Activated CD4-positive, alpha-beta T cell treated with anti-CD3 and anti-CD28 coated beads for 1 hour (primary cell): Measurements from ENCODE around the gene CLEC19A.
"Not testable (repeated sequence)": the region's sequence is repeated elsewhere in the genome, so short reads cannot be mapped to it uniquely, and the experiment has no call there.

ENCODE experiments used
- DNase-seq: peaks from one replicate; pipeline ENCODE4 v3.0.0-alpha.2; 2020

CLEC19A gene

DNA sequence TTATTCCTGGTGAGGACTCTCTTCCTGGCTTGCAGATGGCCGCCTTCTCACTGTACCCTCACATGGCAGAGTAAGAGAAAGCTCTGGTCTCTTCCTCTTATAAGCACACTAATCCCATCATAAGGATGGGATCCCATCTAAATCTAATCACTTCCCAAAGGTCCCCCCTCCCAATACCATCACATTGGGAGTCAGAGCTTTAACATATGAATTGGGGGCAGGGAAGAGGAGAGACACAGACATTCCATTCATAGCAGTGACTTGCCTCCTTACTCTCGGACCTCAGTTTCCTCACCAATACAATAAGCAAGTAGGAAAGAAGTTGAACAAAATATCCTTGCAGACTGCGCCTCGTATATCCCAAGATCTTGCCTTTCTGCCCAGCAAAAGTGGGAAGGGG, 1.7 kb downstream of the CLEC19A start:
- no peak for DNase-seq

DNA sequence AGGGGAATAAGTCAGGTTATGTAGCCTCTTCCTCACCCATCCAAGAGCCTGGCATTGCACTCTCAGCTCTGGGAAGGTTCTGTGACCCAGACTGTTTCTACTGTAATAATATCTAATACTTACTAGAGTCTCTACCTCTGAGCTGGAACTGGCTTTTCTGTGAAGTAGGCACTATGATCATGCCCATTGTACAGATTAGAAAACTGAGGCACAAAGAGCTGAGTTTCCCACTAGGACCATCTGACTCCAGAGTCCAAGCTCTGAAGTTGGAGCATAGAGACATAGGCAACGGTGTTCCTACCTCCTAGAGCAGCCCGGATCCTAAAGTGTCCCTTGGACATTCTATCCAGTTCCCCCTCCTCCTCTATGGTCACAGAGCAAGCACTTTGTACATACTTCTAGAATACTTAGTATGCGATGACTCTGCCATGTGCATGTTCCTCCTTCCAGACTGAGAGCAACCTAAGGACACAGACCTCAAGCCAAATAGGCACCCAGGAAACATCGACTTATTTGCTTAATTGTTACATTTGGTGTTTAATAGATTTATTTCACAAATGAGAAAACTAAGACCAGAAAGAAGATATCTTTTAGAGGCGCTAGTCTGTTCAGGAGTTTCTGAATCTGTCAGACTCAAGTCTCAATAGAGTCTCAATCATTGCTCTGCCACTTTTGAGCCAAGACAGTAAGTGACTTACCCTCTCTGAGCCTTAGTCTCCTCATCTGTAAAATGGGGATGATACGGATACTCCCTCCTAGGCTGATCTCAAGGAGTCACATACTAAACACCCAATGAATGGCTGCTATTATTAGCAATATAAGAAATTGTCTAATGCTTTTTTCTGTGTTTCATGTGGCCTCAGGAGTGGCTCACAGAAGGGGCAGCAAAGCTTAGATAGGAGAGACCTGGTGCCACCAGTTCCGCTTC, 3.6 kb downstream of the CLEC19A start:
- DNase-seq = no peak

DNA sequence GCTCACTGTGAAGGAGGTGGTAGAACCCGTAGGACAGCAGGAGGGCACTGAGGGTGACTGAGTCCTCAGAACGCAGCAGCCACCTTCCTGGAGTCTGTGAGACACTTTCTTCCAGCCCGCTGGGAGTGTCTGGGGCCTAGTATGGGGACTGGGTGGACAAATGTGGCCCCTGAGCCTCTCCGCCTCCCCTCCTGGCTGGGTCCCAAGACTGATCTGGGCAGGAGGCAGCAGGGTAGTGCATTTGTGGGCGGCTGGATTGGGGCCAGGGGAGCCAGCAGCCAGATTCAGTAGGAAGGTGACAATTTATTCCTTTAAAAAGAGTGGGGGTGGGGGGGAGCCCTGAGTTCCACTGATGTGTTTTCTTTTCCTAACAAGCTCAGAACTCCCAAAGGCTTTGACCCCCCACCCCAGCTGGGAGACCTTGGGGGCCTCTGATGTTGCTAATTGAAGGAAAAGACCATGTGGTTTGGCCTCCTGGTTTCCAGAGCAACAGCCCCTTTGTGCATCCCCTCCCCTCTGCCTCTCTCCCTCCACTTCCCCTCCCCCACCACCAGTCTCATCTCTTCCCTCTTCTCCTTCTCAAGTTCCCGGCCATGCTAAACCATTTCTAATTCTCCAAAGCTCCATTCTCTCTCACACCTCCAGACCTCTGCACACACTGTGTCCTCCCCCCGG, 4.4 kb downstream of the CLEC19A start:
- no peak for DNase-seq

DNA sequence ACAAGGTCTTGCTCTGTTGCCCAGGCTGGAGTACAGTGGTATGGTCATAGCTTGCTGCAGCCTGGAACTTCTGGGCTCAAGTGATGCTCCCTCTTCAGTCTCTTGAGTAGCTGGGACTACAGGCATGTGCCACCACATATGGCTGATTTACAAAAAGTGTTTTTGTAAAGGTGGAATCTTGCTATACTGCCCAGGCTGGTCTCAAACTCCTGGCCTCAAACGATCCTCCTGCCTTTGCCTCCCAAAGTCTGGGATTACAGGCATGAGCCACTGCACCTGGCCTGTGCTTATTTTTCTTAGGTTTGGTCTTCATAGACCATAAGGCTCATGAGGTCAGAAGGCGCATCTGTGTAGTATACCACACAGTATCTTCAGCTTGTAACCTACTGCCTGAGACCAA, 5.3 kb downstream of the CLEC19A start:
- DNase-seq = no peak

DNA sequence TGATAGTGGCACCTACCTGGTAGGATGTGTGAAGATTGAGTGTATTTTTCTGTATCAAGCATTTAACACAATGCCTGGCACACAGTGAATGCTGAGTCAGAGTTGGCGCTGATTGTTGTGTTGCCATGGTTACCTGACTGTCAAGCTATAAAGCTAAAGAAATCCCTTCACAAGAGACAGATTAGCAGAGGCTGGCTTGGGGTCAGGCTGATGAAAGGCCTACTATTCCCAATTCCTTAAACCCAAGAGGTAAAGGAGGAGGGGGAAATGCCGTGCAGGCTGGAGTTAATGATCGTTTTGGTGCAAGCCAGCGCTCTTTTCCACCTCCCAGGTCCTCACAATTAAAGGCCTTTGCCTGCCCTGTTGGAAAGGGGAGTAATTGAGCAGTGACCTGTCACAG, 5.9 kb downstream of the CLEC19A start:
- no peak for DNase-seq

DNA sequence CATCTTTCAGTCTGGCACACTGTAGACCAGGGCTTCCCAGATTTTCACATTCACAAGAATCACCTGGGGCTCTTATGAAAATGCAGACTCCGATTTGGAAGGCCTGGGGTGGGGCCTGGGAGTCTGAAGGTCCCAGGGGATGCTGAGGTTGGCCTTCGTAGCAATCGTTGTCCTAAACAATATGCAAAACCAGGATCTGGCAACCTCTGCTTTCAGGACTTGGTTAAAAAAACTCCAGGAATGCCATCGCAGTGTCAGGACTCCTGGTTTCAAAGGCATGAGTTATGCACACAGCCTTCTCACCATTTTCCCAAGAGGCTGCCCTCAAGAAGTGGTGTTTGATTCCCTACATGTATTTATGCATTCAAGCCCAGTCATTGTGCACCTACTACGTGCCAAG, 6.7 kb downstream of the CLEC19A start:
- no peak for DNase-seq

DNA sequence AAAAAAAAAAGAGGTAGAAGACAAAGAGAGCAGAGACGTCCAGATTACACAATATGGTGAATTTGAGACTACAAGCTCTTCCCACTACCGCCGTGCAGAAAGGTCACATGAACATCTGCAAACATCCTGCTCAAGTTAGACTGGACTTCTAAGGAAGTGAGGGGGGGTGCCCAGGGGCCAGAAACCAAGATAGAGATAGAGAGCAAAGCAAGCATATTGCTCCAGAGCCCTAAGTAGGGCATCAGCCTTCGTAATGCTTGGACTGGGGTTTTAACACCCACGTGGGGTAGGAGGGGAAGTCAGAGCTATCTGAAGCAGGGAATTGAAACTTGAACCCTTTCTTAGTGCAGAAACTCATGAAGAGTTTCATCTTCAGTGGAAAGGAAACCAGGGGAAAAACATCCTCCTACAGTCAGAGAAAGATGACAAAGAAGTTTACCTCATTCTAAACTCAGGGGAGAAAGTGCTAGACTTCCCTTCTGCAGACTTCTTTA, 8.7 kb downstream of the CLEC19A start:
- no peak for DNase-seq

DNA sequence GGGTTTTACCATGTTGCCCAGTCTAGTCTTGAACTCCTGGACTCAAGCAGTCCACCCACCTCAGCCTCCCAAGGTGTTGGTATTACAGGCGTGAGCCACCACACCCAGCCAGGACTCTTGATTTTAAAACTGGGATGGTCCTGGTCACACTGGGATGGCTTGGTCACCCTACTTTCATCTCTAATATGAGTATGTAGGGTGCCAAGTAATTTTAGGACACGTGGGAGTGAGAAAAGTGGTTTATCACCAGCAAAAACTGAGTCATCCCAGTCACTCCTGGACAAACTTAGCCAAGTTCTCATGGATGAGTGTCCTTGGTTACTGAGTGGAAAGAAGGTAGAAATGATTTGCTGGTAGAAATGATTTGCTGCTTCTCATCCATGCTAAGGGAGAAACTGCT, 9.9 kb downstream of the CLEC19A start:
- DNase-seq = no peak

DNA sequence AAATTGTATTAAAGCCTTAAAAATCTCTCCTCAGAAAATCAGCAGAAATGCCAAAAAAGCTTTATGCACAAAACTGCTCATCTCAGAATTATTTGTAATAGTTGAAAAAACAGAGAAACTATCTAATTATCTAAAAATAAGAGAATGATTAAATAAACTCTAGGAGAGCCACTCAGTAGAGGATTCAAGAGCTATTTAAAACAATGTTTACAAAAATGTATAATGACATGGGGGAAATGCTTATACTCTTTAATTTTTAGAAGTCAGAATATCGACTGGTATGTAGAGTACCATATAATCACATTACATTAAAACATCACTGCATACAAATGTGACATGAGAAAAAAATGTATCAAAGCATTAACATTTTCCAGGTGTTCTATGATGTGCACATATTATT, 11.9 kb downstream of the CLEC19A start:
- no peak for DNase-seq

DNA sequence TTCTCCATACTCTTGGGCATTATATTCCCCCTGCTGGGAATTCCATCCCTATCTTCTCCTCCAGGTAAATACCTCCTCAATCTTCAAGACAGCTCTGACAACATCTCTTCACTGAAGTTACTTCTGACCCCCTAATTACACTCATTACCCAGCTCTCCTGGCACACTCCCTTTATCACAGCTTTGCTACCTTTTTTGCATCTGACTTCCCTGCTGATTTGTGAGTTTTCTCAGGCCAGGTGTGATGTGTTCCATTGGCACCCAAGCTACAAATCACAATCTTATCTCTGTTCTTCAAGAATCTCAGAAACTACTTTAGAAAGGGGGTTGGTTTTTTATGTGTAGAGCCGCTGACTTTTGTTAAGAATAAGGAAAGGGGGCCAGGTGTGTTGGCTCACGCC, 14.0 kb downstream of the CLEC19A start:
- no peak for DNase-seq

DNA sequence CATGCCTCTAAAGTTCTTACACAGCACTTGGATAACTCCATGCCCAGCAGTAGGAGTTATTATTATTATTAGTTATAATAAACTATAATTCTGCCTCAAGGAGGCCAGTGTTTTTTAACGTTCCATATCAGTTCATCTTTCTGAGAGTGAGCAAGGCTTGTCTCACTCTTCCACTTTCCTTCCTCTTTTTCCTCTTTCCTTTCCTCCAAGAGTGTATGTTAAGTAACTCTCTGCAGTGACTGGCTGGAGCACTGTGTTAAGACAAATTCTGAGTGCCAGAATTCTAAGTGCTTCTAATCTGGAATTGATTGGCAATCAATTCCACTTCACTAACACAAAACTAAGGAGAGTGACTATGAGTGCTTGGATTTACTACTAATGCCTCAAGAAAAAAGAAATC, 16.4 kb downstream of the CLEC19A start:
- no peak for DNase-seq

DNA sequence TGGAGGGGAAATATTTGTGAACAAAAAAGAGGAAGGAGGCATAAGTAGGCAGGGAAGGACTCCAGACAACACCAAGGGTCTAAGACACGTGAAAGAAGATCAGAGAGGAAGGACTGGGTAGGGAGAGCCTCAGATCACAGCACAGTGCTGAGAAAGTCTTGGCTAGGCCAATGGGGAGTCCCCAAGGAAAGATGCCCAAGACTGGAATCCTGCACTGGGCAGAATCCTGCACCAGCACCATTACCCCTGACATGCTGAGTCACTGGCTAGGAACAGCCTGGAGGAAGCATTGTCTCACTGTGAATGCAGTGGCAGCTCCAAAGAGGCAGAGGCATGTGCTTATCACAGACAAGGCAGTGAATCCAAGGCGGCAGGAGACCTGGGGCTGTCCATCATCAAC, 19.2 kb downstream of the CLEC19A start:
- no peak for DNase-seq

DNA sequence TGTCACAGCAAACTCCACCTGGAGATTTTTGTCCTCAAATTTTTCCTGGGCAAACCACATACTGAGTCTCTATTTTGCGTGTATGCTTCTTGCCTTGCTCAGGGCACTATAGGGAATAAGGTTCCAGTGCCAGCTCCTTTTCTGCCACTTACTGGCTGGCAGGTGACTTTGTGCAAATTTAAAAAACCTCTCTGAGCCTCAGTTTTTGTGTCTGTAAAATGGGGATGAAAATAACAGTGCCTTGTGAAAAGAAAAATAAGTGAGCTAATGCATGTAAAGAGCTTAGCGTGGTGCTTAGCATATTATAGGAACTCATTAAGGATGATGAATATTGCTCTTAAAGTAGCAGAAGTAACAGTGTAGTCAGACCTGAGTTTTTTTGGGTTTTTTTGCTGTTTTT, 19.9 kb downstream of the CLEC19A start:
- DNase-seq = no peak

DNA sequence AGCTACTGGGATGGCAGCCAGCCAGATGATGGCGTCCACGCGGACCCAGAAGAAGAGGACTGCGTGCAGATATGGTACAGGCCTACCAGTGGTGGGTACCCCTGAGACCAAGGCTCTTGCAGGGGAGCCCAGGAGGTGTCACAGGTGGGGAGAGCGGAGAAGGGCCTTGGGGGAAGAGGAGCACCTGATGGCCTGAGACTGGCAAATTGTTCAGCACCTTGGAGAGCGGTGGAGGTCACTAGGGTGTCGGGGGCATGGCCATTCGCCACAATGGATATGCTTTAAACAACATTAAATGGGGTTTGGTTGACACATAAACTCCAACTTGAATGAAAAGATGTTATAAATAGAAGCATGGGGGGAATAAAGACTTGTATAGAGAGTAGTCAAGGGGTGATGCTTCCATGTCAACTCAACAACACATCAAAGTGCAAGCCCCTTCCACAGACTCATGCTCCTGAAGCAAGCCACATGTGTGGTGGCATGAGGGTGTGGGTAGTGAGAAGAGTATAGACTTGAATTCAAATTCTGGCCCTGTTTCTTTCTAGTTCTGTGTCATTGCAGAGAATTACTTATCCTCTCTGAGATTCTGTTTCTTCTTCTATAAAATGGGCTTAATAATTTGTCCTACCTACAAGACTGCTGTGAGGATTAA, 22.2 kb downstream of the CLEC19A start:
- DNase-seq = no peak

DNA sequence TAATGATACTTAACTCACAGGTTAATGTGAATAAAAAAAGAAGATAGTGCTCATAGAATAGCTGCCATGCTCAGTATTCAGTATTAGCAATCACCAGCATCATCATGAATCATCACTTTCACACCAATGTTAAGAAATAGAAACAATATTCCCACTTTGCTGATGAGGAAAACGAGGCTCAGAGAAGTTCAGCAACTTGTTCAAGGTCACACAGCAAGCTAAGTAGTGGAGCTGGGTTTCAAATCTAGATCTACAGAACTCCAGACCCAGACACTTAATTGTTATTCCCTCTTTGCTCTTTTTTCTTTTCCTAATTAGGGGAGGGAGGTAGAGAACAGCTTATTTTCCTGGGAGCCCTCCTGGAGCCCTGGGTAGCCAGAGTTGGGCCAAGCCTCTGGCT, 22.9 kb downstream of the CLEC19A start:
- no peak for DNase-seq

DNA sequence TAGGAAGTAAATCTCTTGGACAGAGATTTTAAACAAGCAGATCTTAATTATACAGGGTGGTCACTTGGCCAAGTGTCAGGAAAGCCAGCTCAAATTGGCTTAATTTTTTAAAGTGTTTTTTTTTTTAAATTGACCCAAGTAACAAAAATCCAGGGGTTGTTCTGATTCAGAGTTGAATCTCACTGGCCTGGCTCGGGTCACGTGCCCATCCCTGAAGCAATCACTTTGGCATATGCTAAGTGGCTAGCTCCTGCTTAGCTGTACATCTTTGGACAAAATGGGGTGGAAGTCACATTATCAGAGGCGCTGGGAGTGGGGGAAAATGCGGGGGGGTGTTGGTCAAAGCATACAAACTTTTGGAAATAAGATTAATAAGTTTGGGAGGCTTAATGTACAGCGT, 23.6 kb downstream of the CLEC19A start:
- no peak for DNase-seq

DNA sequence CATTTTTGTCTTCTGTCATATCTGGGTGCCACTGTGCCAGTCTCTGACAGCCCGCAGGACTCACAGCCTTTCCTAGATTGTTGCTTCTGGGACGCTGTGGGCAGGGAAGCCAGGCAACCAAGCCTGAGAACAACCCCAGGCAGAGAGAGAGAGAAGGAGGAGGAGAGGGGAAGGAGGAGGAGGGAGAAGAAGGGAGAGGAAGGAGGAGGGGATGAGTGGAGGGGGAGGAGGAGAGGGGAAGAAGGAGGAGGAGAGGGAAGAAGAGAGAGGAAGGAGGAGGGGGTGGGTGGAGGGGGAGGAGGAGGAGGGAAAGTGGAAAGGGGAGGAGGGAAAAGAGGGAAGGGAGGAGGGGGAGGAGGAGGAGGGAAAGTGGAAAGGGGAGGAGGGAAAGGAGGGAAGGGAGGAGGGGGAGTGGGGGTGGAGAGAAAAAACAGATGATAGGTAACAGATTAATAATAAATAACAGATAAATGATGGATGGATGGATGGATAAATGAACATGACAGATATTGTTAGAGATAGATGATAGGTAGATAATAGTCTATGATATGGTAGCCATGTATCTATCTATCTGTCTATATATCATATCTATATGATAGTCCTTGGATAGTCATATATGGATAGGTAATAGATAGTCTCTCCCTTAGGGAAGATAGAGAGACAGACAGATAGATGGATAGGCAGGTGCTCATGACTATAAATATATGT, 29.3 kb downstream of the CLEC19A start:
- no peak for DNase-seq

DNA sequence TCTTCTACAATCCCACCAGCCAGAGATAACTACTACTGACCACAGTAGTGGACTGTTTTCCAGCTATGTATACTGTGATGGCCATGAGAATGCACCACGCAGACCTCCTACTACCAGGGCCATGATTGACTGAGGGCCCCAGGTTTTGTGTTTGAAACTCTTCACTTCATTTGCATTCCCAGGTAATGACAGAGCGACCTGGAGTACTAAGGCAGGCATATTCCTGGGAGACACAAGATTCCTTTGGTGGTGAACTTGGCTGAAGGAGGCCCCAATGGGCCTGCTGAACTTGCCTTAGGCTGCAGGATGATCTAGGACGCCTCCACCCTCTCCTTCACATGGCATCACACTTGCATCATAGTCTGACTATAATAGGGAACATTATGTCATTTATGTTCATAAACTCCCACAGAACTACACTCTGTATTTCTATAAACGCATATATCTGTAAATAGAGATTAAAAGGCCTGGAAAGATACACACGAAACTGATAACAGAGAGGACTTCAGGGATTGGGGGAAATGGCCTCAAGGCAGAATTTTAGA, 30.4 kb downstream of the CLEC19A start:
- DNase-seq = no peak

DNA sequence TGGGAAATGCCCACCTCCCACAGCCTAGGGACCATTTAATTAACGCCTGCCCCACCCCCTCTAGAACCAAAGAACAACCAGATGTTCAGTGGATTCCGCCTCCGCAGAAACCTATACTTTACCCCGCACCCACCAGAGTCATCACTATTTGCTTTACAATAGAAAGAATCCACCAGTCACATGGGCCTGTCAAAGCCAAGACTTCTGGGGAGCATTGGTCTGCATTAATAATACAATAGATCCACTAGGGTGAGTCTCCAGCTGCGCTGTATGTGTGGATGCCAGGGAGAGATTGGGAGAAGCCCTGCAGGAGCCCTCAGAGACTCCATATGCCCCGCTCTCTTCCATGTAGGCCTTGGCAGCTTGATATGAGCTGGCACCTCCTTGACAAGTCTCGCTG, 31.3 kb downstream of the CLEC19A start:
- DNase-seq = no peak

DNA sequence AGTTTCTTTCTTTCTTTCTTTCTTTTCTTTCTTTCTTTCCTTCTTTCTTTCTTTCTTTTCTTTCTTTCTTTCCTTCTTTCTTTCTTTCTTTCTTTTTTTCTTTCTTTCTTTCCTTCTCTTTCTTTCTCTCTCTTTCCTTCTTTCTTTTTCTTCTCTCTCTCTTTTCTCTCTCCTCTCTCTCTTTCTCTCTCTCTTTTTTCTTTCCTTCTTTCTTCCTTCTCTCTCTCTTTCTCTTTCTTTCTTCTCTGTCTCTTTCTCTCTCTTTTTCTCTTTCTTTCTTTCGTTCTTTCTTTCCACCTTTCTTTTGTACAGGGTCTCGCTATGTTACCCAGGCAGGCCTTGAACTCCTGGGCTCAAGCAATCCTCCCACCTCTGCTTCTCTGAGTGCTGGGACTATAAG, 35.7 kb downstream of the CLEC19A start:
- not testable (repeated sequence) for DNase-seq

DNA sequence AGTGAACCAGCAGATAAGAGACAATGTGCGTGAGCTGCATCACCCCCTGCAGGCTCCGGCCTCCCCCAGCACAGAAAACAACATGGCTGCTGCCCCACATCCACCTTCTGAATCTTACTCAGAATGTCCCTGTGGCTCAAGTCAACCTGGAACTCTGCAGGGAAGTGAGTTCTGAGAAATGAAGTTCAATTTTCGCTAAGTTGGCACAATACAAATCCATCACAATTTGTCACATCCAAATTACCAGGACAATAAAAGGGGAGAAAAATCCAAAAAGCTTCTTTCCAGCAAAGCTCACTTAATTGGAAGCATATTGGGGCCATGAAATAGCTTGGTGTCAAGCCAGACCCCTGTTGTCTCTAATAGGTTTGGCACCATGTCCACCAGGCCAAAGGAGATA, 38.1 kb downstream of the CLEC19A start:
- DNase-seq = no peak

DNA sequence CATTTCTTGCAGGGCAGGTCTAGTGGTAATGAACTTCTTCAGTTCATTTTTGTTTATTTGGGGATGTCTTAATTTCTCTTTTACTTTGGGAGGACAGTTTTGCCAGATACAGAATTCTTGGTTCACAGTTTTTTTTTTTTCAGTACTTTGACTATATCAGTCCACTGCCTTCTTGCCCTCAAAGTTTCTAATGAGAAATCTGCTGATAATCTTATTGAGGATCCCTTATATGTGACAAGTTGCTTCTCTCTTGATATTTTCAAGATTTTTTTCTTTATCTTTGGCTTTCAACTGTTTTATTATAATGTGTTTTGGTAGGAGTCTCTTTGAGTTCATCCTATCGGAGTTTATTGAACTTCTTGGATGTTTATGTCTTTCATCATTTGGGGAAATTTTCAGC, 42.8 kb downstream of the CLEC19A start:
- DNase-seq = no peak

DNA sequence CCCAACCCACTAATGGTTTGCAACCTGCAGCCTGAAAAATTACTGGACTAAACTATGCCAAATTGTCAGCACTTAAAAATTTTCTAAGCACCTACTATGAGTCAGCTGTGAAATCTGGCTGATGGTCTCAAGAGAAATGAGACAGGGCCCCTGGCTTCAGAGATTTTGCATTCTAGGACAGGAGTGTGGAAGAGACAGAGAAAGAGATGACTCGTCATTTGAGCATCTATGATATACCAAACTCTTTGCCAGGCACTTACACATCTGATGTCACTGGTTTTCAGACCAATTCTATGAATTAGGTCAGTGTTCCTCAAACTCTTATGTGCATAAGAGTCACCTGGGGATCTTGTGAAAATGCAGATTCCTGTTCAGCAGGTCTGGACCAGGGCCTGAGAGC, 44.4 kb downstream of the CLEC19A start:
- DNase-seq = no peak
